ENCODE results near the gene GRAMD1A.
"Not testable (repeated sequence)": the region's sequence is repeated elsewhere in the genome, so short reads cannot be mapped to it uniquely, and the experiment has no call there.

GRAMD1A gene

GRCh38 chr19:35000647-35001501 lies 751 bp downstream of the GRAMD1A start:
- no peak for DNase-seq (ENCODE audit: low read depth, low spot score)
- H3K27ac ChIP-seq = peak overlapping the region; percentile 78

GRCh38 chr19:35002037-35002535 lies 2.0 kb downstream of the GRAMD1A start:
- DNase-seq (ENCODE audit: low read depth, low spot score) = no peak
- no peak overlapping the region for H3K27ac ChIP-seq

GRCh38 chr19:35004517-35005255 lies 4.6 kb downstream of the GRAMD1A start:
- H3K27ac ChIP-seq = no peak overlapping the region
- DNase-seq (ENCODE audit: low read depth, low spot score) = no peak

GRCh38 chr19:35005256-35005977 lies 5.3 kb downstream of the GRAMD1A start:
- H3K27ac ChIP-seq = peak overlapping the region; percentile 59
- DNase-seq (ENCODE audit: low read depth, low spot score) = no peak

- peak overlapping the region; percentile 59 for H3K27ac ChIP-seq
- DNase-seq (ENCODE audit: low read depth, low spot score) = not testable (repeated sequence)
These were observed 5.9 kb downstream of the GRAMD1A start for GRCh38 chr19:35006007-35006341.

GRCh38 chr19:35006342-35006998 lies 6.3 kb downstream of the GRAMD1A start:
- peak; percentile 54 for DNase-seq (ENCODE audit: low read depth, low spot score)
- peak overlapping the region; percentile 59 for H3K27ac ChIP-seq

GRCh38 chr19:35006999-35007365 lies 6.9 kb downstream of the GRAMD1A start:
- no peak for DNase-seq (ENCODE audit: low read depth, low spot score)
- H3K27ac ChIP-seq = peak overlapping the region; percentile 59

GRCh38 chr19:35007427-35007826 lies 7.3 kb downstream of the GRAMD1A start:
- not testable (repeated sequence) for DNase-seq (ENCODE audit: low read depth, low spot score); H3K27ac ChIP-seq

GRCh38 chr19:35008891-35009341 lies 8.8 kb downstream of the GRAMD1A start:
- no peak for DNase-seq (ENCODE audit: low read depth, low spot score)
- no peak overlapping the region for H3K27ac ChIP-seq

- DNase-seq (ENCODE audit: low read depth, low spot score) = no peak
These were observed 9.6 kb downstream of the GRAMD1A start for GRCh38 chr19:35009424-35010415.

GRCh38 chr19:35011091-35011689 lies 11.1 kb downstream of the GRAMD1A start:
- no peak overlapping the region for H3K27ac ChIP-seq

More at GRCh38 chr19:35009424-35010415, 9.6 kb downstream of the GRAMD1A start:
- no peak overlapping the region for H3K27ac ChIP-seq

GRCh38 chr19:35011737-35012682 lies 11.9 kb downstream of the GRAMD1A start:
- no peak for DNase-seq (ENCODE audit: low read depth, low spot score)
- H3K27ac ChIP-seq = no peak overlapping the region

More at GRCh38 chr19:35011091-35011689, 11.1 kb downstream of the GRAMD1A start:
- no peak for DNase-seq (ENCODE audit: low read depth, low spot score)

- DNase-seq (ENCODE audit: low read depth, low spot score) = no peak
- no peak overlapping the region for H3K27ac ChIP-seq
These were observed 13.1 kb downstream of the GRAMD1A start for GRCh38 chr19:35013041-35013819.

- H3K27ac ChIP-seq = no peak overlapping the region
- no peak for DNase-seq (ENCODE audit: low read depth, low spot score)
These were observed 14.0 kb downstream of the GRAMD1A start for GRCh38 chr19:35013820-35014754.

- not testable (repeated sequence) for H3K27ac ChIP-seq; DNase-seq (ENCODE audit: low read depth, low spot score)
These were observed 14.7 kb downstream of the GRAMD1A start for GRCh38 chr19:35014774-35015173.
